ENCODE measurements around the gene XPNPEP2.

Gene XPNPEP2

GRCh38 chrX:129804806-129805205 is 66.0 kb downstream of the XPNPEP2 start:
- no peak for DNase-seq

- DNase-seq, result no peak
These were observed 69.5 kb downstream of the XPNPEP2 start for GRCh38 chrX:129808158-129808828.

- DNase-seq, result no peak
These were observed 70.3 kb downstream of the XPNPEP2 start for GRCh38 chrX:129808829-129809796.

GRCh38 chrX:129813662-129814368 is 75.0 kb downstream of the XPNPEP2 start:
- no peak for DNase-seq

GRCh38 chrX:129818123-129818522 is 79.3 kb downstream of the XPNPEP2 start:
- DNase-seq, result no peak
